Astrocyte of the spinal cord (primary cell): Measurements from ENCODE around the gene IL19.

Experiments
- DNase-seq: peaks from one replicate; pipeline ENCODE4 v3.0.0; 2011; ENCODE audit warnings: low read depth, low spot score
- H3K4me3 ChIP-seq: 2 replicates; pipeline ENCODE4 v1.5.1; 2011; ENCODE audit warnings: low read depth, mild to moderate bottlenecking, low read length, moderate library complexity
- CTCF ChIP-seq: IDR thresholded peaks from 2 replicates; pipeline ENCODE4 v1.5.1; 2012; ENCODE audit warnings: low read depth, mild to moderate bottlenecking, low read length, inconsistent platforms
- in situ Hi-C: cut with HindIII; loops from 2 replicates; pipeline ENCODE4 v1.10.0; 2017; ENCODE audit warnings: low sequenced_read_pairs

The IL19 gene

GRCh38 chr1:206887701-206888100, 117.1 kb downstream of the IL19 start:
- no peak overlapping the region for H3K4me3 ChIP-seq
- no peak for DNase-seq
- in situ Hi-C loops, result no loop called here
- TF ChIP-seq CTCF, result no peak

GRCh38 chr1:206890125-206891060, 119.8 kb downstream of the IL19 start:
- TF ChIP-seq CTCF, result no peak
- peak; percentile 35 for DNase-seq
- in situ Hi-C loops, result no loop called here
- H3K4me3 ChIP-seq, result no peak overlapping the region

- no peak overlapping the region for H3K4me3 ChIP-seq
- TF ChIP-seq CTCF, result no peak
- in situ Hi-C loops, result no loop called here
- no peak for DNase-seq
These were observed 120.8 kb downstream of the IL19 start for GRCh38 chr1:206891412-206891811.
